HG02885 (cell line): ENCODE measurements around the gene PRPF39.
"Not testable (repeated sequence)": the region's sequence is repeated elsewhere in the genome, so short reads cannot be mapped to it uniquely, and the experiment has no call there.

Experiments used
- ATAC-seq: cut with Tn5 transposase; IDR thresholded peaks from one replicate; pipeline ENCODE4 v1.9.1; 2021; ENCODE audit warnings: mild to moderate bottlenecking; ENCODE audit not compliant: unreplicated experiment, poor library complexity

PRPF39 gene

DNA sequence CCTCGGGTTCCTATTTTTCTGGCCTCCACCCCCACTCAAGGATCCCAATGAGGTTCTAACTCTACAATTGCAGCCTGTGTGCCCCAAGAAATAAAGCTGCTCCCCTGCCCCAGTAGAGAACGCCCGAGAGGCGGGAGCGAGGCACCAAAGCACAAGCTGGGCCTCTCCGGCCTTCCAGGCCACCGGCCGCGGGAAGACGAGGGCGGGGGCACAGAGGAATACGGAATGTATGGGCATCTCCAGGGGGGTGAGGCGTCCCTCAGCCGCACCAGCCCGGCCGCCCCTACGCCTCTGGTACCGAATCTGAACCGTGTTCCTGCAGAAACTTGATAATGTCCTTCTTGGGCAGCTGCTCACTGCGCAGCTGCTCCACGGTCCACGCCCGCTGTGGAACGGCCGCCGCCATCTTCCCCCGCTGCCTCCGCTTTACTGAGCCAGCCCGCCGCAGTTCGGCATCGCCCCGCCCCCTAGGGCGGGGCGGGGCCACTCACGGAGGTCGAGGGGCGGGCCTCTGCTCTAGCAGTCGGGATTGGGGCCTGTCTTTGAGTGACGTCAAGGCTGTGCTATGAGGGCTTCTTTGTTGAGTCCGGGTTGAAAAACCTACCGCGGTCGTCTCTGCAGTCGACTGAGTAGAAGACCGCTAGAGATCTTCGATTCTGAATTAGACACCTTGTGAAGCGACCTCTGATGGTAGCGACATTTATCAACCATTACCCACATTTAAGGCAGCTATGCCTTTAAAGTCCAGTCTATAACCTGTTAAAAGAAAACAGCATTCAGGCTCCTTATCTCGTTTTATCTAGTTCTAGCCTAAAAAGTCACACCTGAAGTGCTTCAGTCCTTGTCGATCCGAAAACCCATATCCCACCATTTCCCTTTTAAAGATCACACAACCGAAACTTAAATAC lies 50.4 kb downstream of the PRPF39 start, which contains the start of gene FKBP3:
TSS of gene FKBP3 (minus strand) at position 431 of the 908 bp plus-strand sequence. CDS start at position 406, 25 bp downstream.
- peak; percentile 88 for ATAC-seq

DNA sequence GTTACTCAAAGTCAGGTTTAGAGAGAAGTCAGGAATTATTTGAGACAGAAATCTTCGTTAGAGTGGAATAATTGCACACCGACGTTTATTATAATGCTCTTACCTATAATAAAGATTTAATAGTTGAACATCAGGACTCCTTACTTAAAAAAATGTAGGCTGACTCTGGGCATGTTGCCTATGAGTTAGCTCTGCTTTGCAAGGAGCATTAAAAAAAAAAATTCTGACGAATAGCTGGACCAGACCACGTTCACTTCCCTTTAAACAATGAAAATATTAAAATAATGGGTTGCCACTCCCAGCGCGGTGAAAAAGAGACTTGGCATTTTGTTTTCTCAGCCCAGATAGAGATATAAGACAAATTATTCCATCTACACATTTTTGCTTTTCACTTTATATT lies 51.2 kb downstream of the PRPF39 start:
- no peak for ATAC-seq

DNA sequence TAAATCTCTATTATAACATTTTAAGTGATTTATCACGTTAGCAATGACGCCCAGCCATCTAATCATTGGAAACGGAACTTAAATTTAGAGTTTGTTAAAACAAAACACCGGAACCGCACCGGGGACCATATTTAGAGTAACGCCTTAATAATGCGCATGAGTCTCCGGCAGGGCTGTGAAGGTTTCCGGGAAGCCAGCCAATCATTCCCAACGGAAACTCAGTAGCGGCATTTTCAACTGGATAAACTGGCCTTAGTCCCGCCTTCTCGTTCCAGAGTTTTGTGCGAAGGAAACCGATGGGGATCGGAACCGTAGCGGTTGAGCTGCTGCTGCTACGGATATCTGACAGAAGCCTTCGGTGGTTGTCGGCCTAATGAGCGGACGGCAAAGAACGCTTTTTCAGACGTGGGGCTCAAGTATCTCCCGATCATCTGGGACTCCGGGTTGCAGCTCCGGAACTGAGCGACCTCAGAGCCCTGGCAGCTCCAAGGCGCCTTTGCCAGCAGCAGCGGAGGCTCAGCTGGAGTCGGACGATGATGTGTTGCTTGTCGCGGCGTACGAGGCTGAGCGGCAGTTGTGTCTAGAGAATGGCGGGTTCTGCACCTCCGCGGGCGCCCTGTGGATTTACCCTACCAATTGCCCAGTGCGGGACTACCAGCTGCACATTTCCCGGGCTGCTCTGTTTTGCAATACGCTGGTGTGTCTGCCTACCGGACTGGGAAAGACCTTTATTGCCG lies 51.9 kb downstream of the PRPF39 start, which contains the start of gene FANCM:
TSS of gene FANCM (plus strand) at position 272 of the 737 bp plus-strand sequence. CDS start at position 374, 102 bp downstream.
- ATAC-seq: peak; percentile 37

DNA sequence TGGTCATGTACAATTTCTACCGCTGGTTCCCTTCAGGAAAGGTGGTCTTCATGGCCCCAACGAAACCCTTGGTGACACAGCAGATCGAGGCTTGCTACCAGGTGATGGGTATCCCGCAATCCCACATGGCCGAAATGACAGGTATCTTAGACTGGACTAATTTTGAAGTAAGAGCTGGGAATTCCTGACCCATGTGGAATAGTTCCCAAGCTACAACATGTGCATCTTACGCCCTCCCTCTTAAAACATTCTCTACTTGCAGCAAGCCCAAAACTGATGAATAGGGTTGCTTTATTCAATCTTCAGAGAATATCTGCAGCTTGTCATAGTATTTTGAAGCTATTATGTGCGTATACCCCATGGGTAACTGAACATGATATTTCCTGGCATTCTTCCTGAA lies 52.5 kb downstream of the PRPF39 start:
- ATAC-seq: no peak

DNA sequence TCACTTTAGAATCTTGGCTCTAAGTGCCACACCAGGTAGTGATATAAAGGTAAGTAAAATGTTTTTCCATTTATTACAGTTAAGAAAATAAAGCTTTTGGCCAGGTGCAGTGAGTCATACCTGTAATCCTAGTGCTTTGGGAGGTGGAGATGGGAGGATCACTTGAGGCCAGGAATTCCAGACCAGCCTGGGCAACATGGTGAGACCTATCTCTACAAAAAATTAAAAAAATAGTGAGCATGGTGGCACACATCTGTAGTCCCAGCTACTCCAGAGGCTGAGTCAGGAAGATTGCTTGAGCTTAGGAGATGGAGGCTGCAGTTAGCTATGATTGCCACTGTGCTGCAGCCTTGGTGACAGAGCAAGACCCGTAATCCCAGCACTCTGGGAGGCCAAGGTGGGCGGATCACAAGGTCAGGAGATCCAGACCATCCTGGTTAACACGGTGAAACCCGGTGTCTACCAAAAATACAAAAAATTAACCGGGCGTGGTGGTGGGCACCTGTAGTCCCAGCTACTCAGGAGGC lies 56.8 kb downstream of the PRPF39 start:
- no peak for ATAC-seq

DNA sequence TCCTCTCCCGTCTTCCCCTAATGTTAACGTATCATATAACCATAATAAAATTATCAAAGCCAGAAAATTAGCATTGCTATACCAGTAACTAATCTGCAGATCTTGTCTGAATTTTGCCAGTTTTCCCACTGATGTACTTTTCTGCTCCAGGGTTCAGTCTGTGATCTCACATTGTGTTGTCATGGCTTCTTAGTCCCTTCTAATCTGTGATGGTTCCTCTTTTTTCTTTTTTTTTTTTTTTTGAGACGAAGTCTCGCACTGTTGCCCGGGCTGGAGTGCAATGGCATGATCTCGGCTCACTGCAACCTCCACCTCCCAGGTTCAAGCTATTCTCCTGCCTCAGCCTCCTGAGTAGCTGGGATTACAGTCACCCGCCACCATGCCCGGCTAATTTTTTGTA lies 58.2 kb downstream of the PRPF39 start:
- not testable (repeated sequence) for ATAC-seq

DNA sequence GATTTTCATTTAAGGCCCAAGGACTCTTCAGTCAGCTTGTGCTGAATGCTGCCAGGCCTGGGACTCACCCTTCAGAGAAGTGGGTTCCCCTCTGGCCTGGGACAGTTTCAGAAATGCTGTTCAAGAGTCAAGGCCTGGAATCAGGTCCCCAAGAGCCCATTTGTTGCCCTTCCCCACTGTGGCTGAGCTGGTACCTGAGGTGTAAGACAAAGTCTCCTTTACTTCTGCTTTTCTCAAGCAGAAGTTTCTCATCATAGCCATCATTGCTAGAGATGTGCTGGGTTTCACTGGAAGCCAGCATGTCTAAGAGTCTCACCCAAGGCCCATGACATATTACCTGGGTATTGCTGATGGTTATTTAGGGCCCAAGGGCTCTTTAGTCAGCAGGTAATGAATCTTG lies 60.7 kb downstream of the PRPF39 start:
- ATAC-seq: peak; percentile 65

DNA sequence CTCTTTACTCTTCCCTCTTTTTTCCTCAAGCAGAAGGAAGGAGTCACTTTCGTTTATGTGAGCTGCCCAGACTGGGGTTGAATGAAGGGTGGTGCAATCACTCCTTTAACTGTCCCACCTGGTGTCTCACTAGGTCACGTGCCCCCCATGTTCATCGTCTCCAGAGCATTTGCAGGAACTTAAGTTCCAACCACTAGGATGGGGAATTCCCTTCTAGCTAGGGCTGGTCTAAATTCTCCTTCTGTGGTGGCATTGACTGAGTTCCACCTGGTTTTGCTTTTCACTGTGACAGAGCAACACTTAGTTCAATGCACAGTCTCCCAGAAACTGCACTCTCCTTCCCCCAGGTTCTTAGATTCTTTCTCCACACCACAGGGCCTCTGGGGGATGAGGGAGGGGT lies 61.3 kb downstream of the PRPF39 start:
- ATAC-seq: peak; percentile 61

DNA sequence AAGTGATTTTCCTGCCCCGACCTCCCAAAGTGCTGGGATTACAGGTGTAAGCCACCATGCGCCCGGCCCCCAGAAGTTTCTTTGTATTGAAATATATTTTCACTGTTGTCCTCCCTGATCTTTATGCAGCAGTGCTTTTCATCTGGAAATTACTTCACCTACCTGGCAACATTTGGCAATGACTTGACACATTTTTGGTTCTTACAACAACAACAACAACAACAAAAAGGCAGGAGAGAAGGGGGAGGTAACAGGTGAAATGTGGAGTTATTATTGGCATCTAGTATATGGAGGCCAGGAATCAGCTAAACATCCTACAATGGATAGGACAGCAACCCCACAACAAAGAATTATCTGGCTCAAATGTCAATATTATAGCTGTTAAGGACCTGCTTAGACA lies 65.7 kb downstream of the PRPF39 start:
- ATAC-seq: no peak

DNA sequence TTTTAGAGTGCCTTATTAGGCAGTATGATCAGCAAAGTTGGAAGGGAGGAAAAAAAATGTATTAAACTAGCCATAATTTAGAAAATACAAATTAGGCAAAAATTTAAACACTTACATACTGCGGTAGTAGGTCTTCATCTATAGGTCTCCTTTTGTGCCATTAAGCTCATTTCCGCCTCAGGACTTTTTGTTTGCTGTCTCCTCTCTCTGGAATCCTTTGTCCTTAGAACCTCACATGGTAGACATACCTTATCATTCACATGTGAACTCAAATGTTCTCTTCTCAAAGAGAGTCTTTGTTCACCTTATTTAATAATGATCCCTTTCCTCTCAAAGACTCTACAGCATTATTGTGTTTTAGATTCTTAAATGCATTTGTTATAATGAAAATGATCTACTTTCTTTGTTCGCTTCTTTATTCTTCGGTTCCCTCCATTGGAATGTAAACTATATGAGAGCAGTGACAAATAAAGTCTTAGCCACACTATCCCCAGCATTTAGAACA lies 66.5 kb downstream of the PRPF39 start:
- no peak for ATAC-seq

DNA sequence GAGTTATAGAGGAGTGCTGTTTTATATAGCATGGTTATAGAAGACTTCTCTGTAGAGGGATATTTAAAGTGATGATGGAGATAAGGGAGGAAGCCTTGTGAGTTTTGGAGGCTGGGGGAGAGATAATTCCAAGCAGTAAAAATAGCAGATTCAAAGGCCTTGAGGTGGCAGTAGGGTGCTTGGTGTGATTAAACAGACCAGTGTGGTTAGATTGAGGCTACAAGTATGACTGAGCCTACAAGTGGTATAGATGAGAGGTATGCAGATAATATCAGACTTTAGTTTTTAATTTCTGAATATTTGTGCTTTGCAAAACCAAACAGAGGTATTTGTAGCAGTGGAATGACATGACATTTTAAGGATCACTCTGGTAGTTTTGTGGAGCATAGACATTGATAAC lies 72.2 kb downstream of the PRPF39 start:
- ATAC-seq: peak; percentile 59
